Stomach (tissue), 9 donors: Measurements from ENCODE around the gene MRPL21. TPM values are rescaled to one million over a fixed set of nuclear protein-coding genes. Genes with fewer than 3 reads are reported as not detected.

Experiments
- DNase-seq, 2 donors: peaks; one replicate each; pipeline versions ENCODE4 v3.0.0 to v3.0.0-alpha.2; 2013 to 2019
- H3K27ac ChIP-seq, 5 donors: fragments of 200-600 bp in 4 of 5; sonication (generic) in 4 of 5; one replicate each; pipeline ENCODE4 v1.5.1; 2013 to 2019; ENCODE audit warnings: mild to moderate bottlenecking in 1 of 5, moderate library complexity in 1 of 5
- H3K27me3 ChIP-seq, 3 donors: fragments of 200-600 bp; sonication (generic); one replicate each; pipeline ENCODE4 v1.5.1; 2017 to 2019; ENCODE audit warnings: mixed run types in 1 of 3
- H3K36me3 ChIP-seq, 4 donors: fragments of 200-600 bp; sonication (generic); 1 replicate in 3 of 4; 2 replicates in 1 of 4; pipeline ENCODE4 v1.5.1; 2016 to 2019
- H3K4me1 ChIP-seq, 4 donors: fragments of 200-600 bp; sonication (generic); one replicate each; pipeline ENCODE4 v1.5.1; 2016 to 2019
- H3K4me3 ChIP-seq, 4 donors: fragments of 200-600 bp; sonication (generic) in 3 of 4; one replicate each; pipeline ENCODE4 v1.5.1; 2016 to 2019; ENCODE audit warnings: mild to moderate bottlenecking in 1 of 4
- H3K9me3 ChIP-seq, 4 donors: fragments of 200-600 bp; sonication (generic); one replicate each; pipeline ENCODE4 v1.5.1; 2016 to 2019
- CTCF ChIP-seq, 7 experiments: fragments of 450-650 bp in 4 of 7; fragments of 200-600 bp in 3 of 7; sonication (generic) in 3 of 7; IDR thresholded peaks; one replicate each; pipeline ENCODE4 v1.5.1; 2016 to 2019; ENCODE audit warnings: antibody characterized with exemption in 7 of 7, control low read depth in 2 of 7, mild to moderate bottlenecking in 1 of 7
- EP300 ChIP-seq: sonication (generic); formaldehyde crosslinking; IDR thresholded peaks from one replicate; pipeline ENCODE4 v1.6.1; 2017; ENCODE audit warnings: antibody characterized with exemption
- POLR2A ChIP-seq, 4 donors: fragments of 450-650 bp; IDR thresholded peaks; one replicate each; pipeline ENCODE4 v1.6.1; 2016; ENCODE audit warnings: antibody characterized with exemption in 4 of 4, control low read depth in 2 of 4, mild to moderate bottlenecking in 1 of 4, moderate library complexity in 1 of 4
- POLR2AphosphoS5 ChIP-seq, 3 donors: sonication (generic); formaldehyde crosslinking; IDR thresholded peaks; one replicate each; pipeline ENCODE4 v1.6.1; 2016; ENCODE audit warnings: antibody characterized with exemption in 3 of 3
- WGBS, 5 donors: extraction: QIAGEN DNeasy Blood & Tissue Kit in 3 of 5; methylation state at CpG; one replicate each; pipeline versions ENCODE4 v1.1.5 to v1.1.7; 2013 to 2018; 5-methylcytosine and 5-hydroxymethylcytosine counted together
- intact Hi-C: fragments of 100-400 bp; cut with DNase I; formaldehyde crosslinking; loops from one replicate; pipeline ENCODE4 v1.15.1; 2023; ENCODE audit warnings: low total_unique reads
- polyA plus RNA-seq, 3 donors: library from polyadenylated mRNA; stranded (reverse); fragments of 200-250 nt; gene quantifications; one replicate each; pipeline ENCODE4 v1.2.3, GENCODE V29; 2013
- total RNA-seq, 5 donors: library from RNA; depleted of rRNA; stranded (reverse); fragments of >200 nt; gene quantifications; one replicate each; pipeline versions ENCODE4 v1.1.0 to v1.2.3, GENCODE V29; 2014 to 2016
- donor health status: healthy with polysubstance abuse.
- donor health status: Bipolar disorder and iron deficiency.
- donor health status: healthy.

The MRPL21 gene
- total and polyA plus RNA-seq, 8 donors = 30.6 to 185 (median 92.6) TPM

GRCh38 chr11:68929706-68930570 lies 26.3 kb upstream of the MRPL21 start:
- H3K36me3 ChIP-seq = peaks cover 41 to 98% (median 96%) of the 10 kb centered on the region in 4 donors
- no peaks in the 10 kb centered on the region for H3K27me3 ChIP-seq
- WGBS, 5 donors = 91 to 95% (median 93%) methylated on average over 16 to 20 of the region's 20 CpGs
- H3K27ac ChIP-seq = peak overlapping the region in 1 of 5 donors; percentile 80
- H3K4me1 ChIP-seq = peaks cover 0 to 28% (median 13%) of the 10 kb centered on the region in 4 donors
- H3K9me3 ChIP-seq = peaks cover 8 to 18% (median 14%) of the 10 kb centered on the region in 4 donors
- intact Hi-C loops = no loop called here
- no peak for DNase-seq
- TF ChIP-seq EP300 (no peak), CTCF (IDR thresholded peaks at IDR 0.05) (no peak), POLR2AphosphoS5 (IDR thresholded peaks at IDR 0.05) (no peak), POLR2A (IDR thresholded peaks at IDR 0.05) (no peak)
- H3K4me3 ChIP-seq = no peak overlapping the region

- intact Hi-C loops = no loop called here
- Histone ChIP-seq H3K27me3 (no peaks in the 10 kb centered on the region), H3K9me3 (peaks cover 10 to 26% (median 18%) of the 10 kb centered on the region in 4 donors), H3K4me3 (no peak overlapping the region), H3K4me1 (peaks cover 0 to 28% (median 13%) of the 10 kb centered on the region in 4 donors), H3K27ac (peak overlapping the region in 4 of 5 donors; percentile 41 to 80 (median 58)), H3K36me3 (peaks cover 41 to 98% (median 96%) of the 10 kb centered on the region in 4 donors)
- TF ChIP-seq POLR2AphosphoS5 (IDR thresholded peaks at IDR 0.05) (no peak), EP300 (no peak), POLR2A (IDR thresholded peaks at IDR 0.05) (no peak), CTCF (IDR thresholded peaks at IDR 0.05) (no peak)
- no peak for DNase-seq
- 96 to 98% (median 97%) methylated on average over 20 of the region's 20 CpGs for WGBS, 5 donors
Measured at GRCh38 chr11:68929135-68929534, 25.5 kb upstream of the MRPL21 start.

GRCh38 chr11:68928136-68928880 lies 24.7 kb upstream of the MRPL21 start:
- Histone ChIP-seq H3K9me3 (peaks cover 10 to 27% (median 18%) of the 10 kb centered on the region in 4 donors), H3K27me3 (no peaks in the 10 kb centered on the region), H3K36me3 (peaks cover 43 to 98% (median 96%) of the 10 kb centered on the region in 4 donors), H3K4me3 (no peak overlapping the region), H3K27ac (peak overlapping the region in 4 of 5 donors; percentile 41 to 80 (median 58)), H3K4me1 (peaks cover 0 to 28% (median 13%) of the 10 kb centered on the region in 4 donors)
- WGBS, 5 donors = 68 to 92% (median 89%) methylated on average over 6 of the region's 6 CpGs
- TF ChIP-seq EP300 = peak; percentile 82
- peak; percentile 26 to 66 (median 39) for TF ChIP-seq POLR2AphosphoS5 (IDR thresholded peaks at IDR 0.05)
- TF ChIP-seq CTCF (IDR thresholded peaks at IDR 0.05) = no peak
- intact Hi-C loops = no loop called here
- peak in 1 of 2 donors; percentile 36 for DNase-seq
